HG03469 (cell line): Measurements from ENCODE around the gene HMGB1.

ENCODE experiments used
- ATAC-seq: cut with Tn5 transposase; IDR thresholded peaks from one replicate; pipeline ENCODE4 v1.9.1; 2021; ENCODE audit warnings: mild to moderate bottlenecking, moderate library complexity, moderate number of reproducible peaks; ENCODE audit not compliant: unreplicated experiment

The HMGB1 gene

DNA sequence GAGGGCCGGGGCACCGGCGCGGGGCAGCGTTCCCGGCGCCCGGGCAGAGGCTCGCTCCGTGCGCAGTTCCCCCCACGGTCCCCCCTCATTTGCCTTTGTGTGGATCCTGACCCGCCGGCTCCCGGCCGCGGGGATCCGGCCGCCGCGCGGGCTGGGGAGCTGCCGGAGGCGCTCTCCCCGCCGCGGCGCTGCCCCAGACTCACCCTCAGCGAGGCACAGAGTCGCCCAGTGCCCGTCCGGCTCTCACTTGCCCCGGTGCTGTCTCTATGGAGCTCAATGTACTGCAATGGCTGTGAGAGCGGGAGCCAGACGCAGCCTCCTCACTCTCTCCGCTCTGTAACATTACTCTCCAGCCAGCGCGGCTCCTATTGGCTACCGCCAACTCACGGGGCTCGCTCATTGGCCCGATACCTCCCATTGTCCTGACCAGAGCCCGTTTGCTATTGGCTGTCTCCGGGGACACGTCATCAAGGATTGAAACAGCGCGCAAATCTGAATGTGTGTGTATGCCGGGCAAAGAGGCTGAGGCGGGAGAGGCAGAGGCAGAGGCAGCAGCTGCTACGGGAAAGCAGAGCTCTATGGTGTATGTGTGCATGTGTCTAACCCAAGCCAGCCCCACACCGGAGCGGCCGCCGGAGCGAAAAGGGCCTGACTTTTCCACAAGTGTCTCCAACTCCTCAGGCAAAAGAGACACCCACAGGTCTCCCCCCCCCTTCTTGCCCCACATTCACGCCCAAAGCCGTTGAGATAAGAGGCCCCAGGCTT is at the start of gene HMGB1:
Gene HMGB1 (minus strand): TSS at position 344 of the 765 bp plus-strand sequence. CDS start 2,256 bp downstream, outside the sequence.
- ATAC-seq, result peak; percentile 71

DNA sequence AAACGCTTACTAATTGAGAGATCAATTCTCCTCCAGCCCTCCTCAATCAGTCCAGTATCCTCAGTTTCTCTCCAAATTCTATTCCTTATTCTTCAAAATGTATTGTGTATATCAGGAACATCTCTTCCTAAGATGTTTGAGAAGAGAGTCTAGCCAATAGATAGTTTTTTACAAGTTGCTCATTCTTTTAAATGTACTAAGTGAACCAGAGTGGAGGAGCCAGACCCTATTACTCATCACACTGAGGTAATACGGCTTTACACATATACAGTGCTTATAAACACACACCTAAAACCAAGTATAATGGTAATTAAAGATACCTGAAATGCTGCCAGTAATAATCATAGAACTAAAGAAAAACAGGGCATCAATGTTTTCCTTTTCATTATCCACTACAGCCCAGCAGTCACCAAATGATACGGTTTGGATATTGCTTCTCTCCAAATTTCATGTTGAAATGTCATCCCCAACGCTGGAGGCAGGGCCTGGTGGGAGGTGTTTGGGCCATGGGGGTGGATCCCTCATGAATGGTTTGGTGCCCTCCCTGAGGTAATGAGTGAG is 45.2 kb upstream of the HMGB1 start:
- ATAC-seq, result no peak

DNA sequence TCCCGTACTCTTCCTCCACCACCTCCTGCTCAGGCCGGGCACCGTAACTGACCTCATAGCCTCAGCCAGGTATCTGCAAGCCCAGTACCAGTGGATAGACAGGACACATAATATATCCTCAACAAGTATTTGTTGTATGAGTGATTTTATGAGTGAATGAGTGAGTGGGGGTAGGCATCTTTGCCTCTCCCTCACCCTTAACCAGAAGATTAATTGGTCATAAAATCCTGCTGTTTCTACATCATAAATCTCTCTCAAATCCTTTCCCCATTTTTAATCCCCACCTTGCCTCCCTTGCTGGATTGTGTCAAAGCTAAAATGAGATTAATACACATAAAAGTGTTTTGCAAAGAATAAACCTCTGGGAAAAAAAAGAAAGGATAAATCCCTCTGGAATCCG is 44.4 kb upstream of the HMGB1 start:
- ATAC-seq, result no peak

DNA sequence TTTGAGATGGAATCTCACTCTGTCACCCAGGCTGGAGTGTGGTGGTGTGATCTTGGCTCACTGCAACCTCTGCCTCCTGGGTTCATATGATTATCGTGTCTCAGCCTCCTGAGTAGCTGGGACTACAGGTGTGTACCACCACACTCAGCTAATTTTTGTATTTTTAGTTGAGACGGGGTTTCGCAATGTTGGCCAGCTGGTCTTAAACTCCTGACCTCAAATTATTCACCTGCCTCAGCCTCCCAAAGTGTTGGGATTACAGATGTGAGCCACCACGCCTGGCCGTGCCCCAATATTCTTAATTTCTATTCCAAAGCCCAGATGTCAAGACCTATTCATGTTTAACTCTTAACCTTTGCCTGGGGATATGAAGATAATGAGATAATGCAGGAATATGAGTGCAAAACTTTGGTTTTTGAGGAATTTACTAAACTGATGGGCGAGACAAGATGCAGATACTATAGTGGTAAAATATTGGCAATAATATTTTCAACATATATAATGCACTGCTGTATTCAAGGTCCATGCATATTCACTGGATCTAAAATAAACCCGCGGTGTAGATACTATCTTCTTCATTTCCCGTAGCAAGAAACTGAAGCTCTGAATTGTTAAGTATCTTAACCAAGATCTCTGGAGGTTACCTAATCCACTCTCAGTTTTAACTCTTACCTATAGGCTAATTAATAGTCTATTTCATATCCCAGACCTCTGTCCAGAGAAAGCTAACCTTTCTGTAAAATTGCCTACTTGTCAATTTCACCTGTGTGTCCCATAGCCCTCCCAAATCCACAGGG is 43.7 kb upstream of the HMGB1 start:
- ATAC-seq, result no peak

DNA sequence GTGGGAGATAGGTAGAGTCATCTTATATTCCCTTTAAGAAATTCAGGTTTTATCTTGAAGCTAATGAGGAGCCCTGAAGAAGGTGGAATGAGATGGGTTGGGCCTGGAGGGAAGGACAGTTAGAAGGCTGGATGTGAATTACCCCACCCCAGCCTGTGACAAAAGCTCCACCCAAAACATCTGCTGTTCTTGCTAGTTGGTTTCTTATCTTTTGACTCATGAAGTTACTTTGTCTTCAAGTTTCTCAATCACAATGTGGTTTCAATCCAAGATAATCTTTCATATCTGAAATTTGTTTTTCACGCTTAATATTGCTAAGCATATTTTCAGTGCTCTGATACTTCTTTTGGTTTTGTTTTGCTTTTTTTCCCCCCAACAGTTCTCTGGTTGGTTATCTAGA is 38.3 kb upstream of the HMGB1 start:
- ATAC-seq, result no peak

DNA sequence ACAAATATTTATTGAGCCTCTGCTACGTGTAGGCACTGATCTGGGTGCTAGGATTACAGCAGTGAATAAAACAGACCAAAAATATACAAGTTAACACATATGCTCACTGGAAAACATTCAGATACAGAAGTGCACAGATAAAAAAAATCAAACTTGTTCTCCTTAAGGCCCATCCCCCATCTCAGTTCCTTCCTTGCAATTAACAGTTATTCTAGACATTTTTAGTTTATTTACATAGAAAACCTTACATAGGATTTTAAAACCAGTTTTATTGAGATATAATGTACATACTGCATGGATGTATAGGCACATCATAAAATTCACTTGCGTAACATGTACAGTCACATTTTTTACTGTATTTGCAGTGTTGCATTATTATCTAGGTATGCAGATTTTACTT is 36.5 kb upstream of the HMGB1 start:
- ATAC-seq, result no peak

DNA sequence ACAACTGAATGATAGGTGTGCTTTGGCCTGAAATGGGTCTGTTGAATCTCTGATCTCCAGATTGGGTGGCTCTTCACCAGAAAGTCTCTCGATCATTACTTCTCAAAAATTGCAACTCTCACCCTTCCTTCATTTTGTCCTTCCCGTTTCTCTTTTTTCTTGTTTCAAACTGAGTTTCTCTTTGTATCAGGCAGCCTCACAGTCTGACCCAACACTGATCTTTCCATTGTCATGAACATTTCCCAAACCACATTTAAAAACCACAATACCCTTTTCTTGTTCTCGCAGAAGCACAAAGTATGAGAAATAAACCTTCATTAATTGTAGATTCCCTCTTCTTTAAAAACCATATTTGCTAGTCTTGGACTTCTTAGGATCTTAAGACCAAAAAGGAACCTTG is 33.6 kb upstream of the HMGB1 start:
- ATAC-seq, result no peak

DNA sequence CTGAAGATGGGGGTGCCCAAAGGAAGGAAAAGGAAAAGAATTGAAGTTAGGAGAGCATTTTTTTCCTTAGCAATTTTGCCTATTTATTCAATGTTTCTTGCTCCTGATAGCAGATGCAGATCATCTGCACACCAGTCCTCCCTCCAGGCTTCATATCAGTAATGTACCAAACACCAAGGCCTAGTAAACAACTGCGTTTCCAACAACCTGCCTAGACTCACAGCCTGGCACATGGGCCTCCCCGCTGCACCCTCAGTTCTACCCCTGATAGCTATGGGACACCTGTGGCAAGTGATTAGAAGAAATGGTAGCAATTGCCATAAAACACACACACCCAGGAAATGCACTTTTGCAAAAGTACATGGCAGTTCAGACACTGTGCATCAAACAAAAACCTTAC is 30.4 kb upstream of the HMGB1 start:
- no peak for ATAC-seq

DNA sequence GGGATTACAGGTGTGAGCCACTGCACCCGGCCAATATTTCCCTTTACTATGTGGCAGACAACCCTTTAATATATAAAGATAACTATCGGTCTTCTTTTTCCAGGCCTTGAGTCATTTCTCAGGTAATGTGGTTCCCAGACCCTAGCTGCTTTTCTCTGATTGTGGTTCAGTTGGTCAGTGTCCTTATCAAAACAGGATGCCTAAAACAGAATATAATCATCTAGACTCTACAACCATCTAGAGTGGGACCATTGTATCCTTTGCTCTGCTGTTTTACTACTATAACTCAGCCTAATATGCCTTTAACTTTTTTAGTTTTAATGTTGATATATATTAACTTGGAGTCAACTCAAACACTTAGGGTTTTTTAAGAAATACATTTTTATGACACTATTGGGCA is 30.0 kb upstream of the HMGB1 start:
- ATAC-seq, result no peak

DNA sequence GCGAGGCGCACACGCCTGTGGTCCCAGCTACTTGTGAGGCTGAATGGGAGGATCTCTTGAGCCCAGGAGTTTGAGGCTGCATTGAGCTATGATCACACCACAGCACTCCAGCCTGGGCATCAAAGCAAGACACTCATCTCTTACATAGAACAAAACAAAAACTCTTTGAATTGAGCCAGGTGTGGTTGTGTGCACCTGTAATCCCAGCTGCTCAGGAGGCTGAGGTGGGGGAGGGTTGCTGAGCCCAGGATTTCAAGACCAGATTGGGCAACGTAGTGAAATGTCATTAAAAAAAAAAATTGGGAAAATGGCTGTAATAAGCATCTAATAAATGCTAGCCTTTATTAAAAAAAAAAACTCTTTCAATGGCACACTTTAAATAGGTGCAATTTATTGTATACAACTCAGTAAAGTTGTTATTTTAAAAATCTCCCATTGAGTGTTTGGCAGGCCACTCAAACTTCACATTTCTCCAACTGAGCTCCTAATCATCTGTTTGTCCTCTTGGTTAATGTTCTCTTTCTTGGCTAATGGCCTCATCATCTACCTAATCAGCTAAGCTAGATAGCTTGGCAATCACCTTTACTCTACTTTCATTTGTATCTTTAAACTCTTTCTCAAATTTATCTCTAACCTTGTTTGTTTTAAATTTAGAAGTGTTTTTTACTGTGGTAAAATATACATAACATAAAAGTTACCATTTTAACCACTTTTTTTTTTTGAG is 28.1 kb upstream of the HMGB1 start:
- ATAC-seq, result no peak

DNA sequence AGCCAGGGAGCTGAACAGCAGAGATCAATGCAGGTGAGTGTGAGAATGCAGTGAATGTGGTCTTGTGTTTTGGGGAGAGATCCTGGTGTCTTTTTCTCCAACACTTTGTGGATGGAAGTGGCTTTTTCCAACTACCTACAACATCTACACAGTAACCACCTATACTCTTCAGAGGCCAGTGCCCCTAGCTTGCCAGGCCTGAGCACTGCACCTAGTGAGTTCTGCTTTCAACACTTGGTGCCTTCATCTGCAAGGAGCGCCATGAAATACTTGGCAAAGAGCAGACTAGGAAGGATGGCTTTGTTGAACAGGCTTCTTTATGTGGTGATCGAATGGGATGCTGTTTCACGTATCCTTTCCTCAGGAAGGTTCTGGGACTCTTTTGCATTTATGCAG is 21.3 kb upstream of the HMGB1 start:
- no peak for ATAC-seq

DNA sequence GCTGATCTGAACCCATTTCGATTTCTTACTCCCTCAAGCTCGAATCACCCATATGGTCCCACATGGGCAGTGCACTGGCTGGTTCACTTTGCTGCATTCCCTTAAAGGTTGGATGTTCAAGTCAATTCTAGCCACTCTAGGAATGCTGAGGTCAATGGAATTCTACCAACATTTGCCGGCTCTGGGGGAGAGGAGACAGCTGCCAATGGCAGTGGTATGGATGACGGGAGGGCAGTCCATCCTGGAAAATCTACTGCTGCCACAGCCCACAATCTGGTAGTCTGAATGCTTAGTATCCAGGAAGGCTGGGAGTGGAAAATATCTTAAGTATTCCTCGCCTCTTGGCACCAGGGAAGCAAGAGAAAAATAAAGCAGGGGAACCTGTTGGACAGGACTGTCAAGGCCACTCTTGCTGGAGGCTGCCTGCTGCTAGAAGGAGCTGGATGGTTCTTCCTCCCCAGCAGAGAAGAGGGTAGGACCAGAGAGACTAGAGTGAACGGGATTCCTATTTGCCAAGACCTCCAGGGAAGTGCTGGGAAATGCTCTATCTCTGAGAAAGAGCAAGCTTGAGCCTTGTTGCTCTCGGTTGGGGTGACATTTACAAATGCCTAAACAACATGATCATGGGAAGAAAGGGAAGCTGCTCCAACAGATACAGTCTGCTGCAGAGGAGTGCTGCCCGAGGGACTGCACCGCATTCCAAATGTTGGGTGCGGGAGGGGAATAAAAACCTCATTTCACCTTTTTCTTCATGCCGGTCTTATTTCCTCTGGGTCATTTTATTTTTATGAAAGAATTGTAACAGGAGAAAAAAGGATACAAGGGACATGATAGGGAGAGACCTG is 20.7 kb upstream of the HMGB1 start:
- ATAC-seq, result no peak

DNA sequence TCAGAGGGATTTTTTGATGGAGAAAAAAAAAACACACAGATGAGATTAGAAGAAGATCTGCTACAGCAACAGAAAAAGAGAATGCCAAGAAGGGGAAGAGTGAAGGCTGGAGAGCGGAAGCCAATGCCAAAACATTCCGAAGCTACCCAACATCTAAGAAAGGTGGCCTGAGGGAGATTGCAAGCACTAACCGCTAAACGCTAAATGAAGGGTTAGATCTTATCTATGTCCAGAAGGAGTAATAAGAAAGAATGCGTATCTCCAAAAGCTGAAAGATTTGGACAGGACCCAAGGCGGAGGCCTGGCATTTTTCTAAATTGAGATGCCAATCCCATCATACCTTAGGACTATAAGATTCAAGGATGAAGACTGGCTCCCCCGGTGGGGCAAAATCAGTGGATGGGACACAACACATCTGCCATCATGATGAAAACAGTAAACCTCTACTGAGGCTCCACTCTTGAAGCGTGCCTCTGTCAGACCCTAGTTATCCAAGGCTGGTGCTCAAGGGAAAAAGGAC is 15.6 kb upstream of the HMGB1 start:
- ATAC-seq, result no peak

DNA sequence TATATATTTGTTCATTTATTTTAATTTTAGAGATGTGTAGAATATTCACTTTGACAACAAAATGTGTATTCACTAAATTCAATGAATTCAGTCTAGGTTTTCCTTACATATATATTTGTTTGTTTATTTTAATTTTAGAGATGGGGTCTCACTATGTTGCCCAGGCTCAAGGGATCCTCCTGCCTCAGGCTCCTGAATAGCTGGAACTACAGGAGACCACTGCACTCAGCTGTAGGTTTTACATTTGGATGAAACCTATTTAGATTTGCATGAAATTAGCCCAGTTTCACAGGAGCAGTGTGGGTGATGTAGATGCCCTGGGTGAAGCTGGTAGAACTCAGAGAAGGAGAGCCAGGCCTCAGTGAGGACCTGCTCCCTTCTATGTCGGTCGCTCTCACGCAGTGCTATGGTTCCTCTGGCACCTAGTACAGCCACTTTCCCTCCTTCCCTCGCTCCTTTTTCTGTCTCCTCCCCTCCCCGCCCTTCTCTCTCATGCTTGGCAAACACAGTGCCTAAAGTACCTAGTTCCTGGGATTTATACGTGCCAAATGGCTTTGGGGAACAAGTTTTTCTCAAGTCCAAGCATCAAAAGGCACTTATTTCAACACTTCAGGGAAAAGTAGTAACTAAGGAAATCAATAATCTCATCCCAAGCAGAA is 14.7 kb upstream of the HMGB1 start:
- ATAC-seq, result no peak

DNA sequence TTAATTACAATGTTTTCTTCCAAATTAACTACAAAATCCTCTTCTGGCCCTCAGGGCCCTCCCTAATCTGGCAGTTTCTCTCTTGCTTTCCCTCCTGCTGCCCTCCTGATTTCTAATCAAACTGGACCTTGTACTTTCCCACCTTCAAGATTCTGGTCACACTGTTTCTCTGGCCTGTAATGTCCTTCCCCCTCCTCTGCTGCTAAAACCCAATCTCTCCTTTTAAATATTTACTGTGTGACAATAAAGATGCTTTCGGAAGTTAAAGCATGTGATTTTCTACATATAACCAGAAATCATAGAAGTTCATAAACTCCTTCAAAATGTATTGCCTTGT is 14.1 kb upstream of the HMGB1 start:
- ATAC-seq, result no peak

DNA sequence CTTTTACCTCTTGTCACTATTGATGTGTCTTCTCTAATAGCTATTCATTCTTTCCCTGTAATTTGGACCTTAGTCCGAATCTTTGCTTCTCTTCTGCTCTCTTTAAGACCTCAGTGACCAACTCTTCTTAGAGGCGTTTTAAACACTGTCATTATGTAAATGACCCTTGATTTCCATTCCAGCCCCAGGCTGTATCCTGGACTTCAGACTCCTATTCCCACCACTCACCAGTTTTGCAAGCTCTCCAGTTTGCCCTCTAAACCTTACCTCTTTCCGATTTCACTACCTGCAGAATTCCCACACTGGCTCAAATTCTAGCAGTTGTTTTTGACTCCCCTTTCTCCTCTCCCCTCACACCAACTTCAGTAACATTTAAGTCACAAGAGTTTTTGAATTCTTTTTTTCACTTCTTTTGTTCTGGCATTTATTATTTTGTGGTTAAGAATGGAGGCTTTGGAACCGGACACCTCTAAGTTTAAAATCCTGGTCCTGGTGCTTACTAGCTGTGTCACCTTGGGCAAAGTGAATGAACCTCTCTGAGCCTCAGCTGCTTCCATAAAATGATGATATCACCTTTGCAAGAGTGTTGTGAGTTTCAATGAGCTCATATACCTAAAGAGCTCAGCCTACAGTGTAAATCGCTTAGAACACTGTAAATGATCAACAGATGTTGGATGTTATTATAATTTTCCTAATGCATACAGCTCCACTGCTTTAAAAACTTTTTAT is 13.6 kb upstream of the HMGB1 start:
- no peak for ATAC-seq

DNA sequence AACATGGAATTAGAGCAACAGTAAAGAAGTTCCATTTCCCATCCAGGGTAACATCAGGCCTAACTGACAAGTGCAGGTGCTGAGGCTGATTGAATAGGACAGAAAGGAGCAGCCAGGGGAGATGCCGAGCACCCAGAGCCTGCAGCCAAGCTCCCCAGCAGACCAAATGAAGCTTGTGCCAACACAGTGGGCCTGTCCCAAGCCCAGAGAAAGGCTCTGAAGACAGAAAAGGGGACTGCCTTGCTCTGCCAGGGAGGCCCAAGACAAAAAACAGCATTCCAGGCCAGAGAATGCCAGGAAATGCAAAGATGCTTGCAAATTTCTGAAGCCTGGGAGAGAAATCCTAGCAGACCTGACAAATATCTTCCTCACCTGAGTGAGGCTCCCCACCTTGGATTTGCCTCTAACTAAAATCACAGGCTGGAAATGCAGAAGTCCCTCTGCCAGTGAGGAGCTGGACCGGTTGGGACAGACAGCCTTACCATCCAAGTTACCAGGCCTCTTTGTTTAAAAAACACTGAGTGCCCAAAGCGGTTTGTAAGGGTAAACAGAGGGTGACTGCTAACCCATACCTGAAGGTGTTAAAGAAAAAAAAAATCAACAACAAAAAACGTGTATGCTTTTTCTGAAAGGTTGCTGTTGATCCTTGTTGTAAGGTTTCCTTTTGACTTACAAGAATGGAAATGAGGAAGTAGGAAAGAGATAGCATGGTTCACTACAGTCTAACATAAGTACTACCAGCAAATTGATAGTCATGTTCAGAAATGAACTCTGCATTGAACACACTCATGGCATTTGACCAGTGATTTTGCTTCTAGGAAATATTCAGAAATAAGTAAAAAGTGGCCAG is 11.8 kb upstream of the HMGB1 start:
- peak; percentile 82 for ATAC-seq

DNA sequence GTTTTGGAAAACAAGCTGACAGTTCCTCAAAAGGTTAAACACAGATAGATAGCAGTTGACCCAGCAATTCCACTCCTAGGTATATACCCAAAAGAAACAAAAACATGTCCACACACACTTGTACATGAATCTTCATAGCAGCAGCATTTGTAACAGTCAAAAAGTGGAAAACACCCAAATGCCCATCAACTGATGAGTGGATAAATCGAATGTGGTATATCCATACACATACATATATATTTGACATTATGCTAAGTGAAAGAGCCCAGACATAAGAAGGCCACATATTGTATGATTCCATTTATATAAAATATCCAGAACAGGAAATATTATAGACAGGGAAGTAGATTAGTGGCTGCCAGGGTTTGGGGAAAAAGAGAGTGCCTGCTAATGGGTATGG is 7.9 kb upstream of the HMGB1 start:
- ATAC-seq, result no peak
